GM23338 (cell line): ENCODE results near the gene TMEM204. TPM values are rescaled to one million over a fixed set of nuclear protein-coding genes. Genes with fewer than 3 reads are reported as not detected.

Experiments
- ATAC-seq: fragments of 200-7000 bp; cut with Tn5 transposase; 3 replicates; pipeline ENCODE4 v1.9.1; 2020
- DNase-seq: peaks from one replicate; pipeline ENCODE4 v3.0.0-alpha.2; 2015; ENCODE audit warnings: low spot score
- H2AFZ ChIP-seq: fragments of 200-600 bp; sonication (generic); 2 replicates; pipeline ENCODE4 v1.8.0; 2016; ENCODE audit warnings: antibody characterized with exemption, mild to moderate bottlenecking, moderate library complexity
- H3F3A ChIP-seq: fragments of 200-600 bp; sonication (generic); replicated peaks from 2 replicates; pipeline ENCODE4 v1.8.0; 2017; ENCODE audit warnings: antibody characterized with exemption, mixed run types, low read depth
- H3K27ac ChIP-seq: fragments of 200-600 bp; sonication (generic); 2 replicates; pipeline ENCODE4 v1.6.1; 2016; ENCODE audit warnings: low read depth
- H3K27me3 ChIP-seq: fragments of 200-600 bp; sonication (generic); 2 replicates; pipeline ENCODE4 v1.8.0; 2016; ENCODE audit warnings: mild to moderate bottlenecking, mixed run types, moderate library complexity; ENCODE audit not compliant: insufficient read depth
- H3K36me3 ChIP-seq: fragments of 200-600 bp; sonication (generic); 2 replicates; pipeline ENCODE4 v1.8.0; 2016; ENCODE audit warnings: mild to moderate bottlenecking; ENCODE audit not compliant: insufficient read depth
- H3K4me1 ChIP-seq: fragments of 200-600 bp; sonication (generic); 2 replicates; pipeline ENCODE4 v1.8.0; 2016; ENCODE audit warnings: mild to moderate bottlenecking, moderate library complexity; ENCODE audit not compliant: insufficient read depth
- H3K4me2 ChIP-seq: fragments of 200-600 bp; sonication (generic); 2 replicates; pipeline ENCODE4 v1.7.1; 2017; ENCODE audit warnings: mixed run types
- H3K4me3 ChIP-seq: fragments of 200-600 bp; sonication (generic); 2 replicates; pipeline ENCODE4 v1.6.1; 2016; ENCODE audit warnings: mixed run types
- H3K79me2 ChIP-seq: fragments of 200-600 bp; sonication (generic); replicated peaks from 2 replicates; pipeline ENCODE4 v1.8.0; 2017; ENCODE audit warnings: mild to moderate bottlenecking; ENCODE audit not compliant: insufficient read depth
- H3K9me2 ChIP-seq: fragments of 200-600 bp; sonication (generic); 2 replicates; pipeline ENCODE4 v1.8.0; 2017; ENCODE audit not compliant: insufficient read depth
- H4K20me1 ChIP-seq: fragments of 200-600 bp; sonication (generic); replicated peaks from 2 replicates; pipeline ENCODE4 v1.8.0; 2017; ENCODE audit warnings: mild to moderate bottlenecking; ENCODE audit not compliant: insufficient read depth
- H3K27ac Mint-ChIP-seq: 2 replicates; pipeline ENCODE4 v1.8.0; 2020; ENCODE audit warnings: inconsistent platforms, mild to moderate bottlenecking, moderate library complexity, mixed read lengths
- H3K27me3 Mint-ChIP-seq: 3 replicates; pipeline ENCODE4 v1.8.0; 2022; ENCODE audit warnings: low read depth, mild to moderate bottlenecking, moderate library complexity, mixed read lengths, inconsistent platforms; ENCODE audit not compliant: insufficient read depth, poor library complexity
- H3K36me3 Mint-ChIP-seq: 3 replicates; pipeline ENCODE4 v1.8.0; 2021; ENCODE audit warnings: low read depth, mild to moderate bottlenecking, inconsistent platforms, moderate library complexity, mixed read lengths
- H3K4me1 Mint-ChIP-seq: 3 replicates; pipeline ENCODE4 v1.8.0; 2020; ENCODE audit warnings: mild to moderate bottlenecking, inconsistent platforms, mixed read lengths
- H3K4me3 Mint-ChIP-seq: 3 replicates; pipeline ENCODE4 v1.8.0; 2021; ENCODE audit warnings: moderate library complexity, mild to moderate bottlenecking, inconsistent platforms, mixed read lengths
- H3K9me3 Mint-ChIP-seq: 3 replicates; pipeline ENCODE4 v1.8.0; 2020; ENCODE audit warnings: moderate library complexity, mild to moderate bottlenecking, inconsistent platforms, mixed read lengths
- CREB1 ChIP-seq: fragments of 250-450 bp; sonication (Bioruptor Pico); IDR thresholded peaks from 2 replicates; pipeline ENCODE4 v1.5.0; 2020; ENCODE audit warnings: low read depth, mild to moderate bottlenecking, moderate library complexity
- CTCF ChIP-seq, 2 experiments: fragments of 200-600 bp in 1 of 2; sonication (generic) in 1 of 2; conservative IDR thresholded peaks; 2 replicates each; pipeline versions ENCODE4 v1.5.1 to v1.6.1; 2016 to 2017; ENCODE audit warnings: antibody characterized with exemption in 2 of 2, low read depth in 2 of 2, mild to moderate bottlenecking in 2 of 2, moderate library complexity in 1 of 2
- ETS1 ChIP-seq: IDR thresholded peaks from 2 replicates; pipeline ENCODE4 v1.6.1; 2016; ENCODE audit warnings: antibody characterized with exemption
- EZH2 ChIP-seq: fragments of 200-600 bp; sonication (generic); IDR thresholded peaks from one replicate; pipeline ENCODE4 v1.8.0; 2017; ENCODE audit warnings: antibody characterized with exemption, mild to moderate bottlenecking, low read depth; ENCODE audit not compliant: unreplicated experiment
- EZH2phosphoT487 ChIP-seq: fragments of 200-600 bp; sonication (generic); IDR thresholded peaks from one replicate; pipeline ENCODE4 v1.8.1; 2018; ENCODE audit warnings: antibody characterized with exemption; ENCODE audit not compliant: unreplicated experiment
- NANOG ChIP-seq: IDR thresholded peaks from 2 replicates; pipeline ENCODE4 v1.6.1; 2016; ENCODE audit warnings: antibody characterized with exemption, borderline replicate concordance
- POLR2AphosphoS5 ChIP-seq: IDR thresholded peaks from 2 replicates; pipeline ENCODE4 v1.6.1; 2016; ENCODE audit warnings: antibody characterized with exemption, low read depth
- REST ChIP-seq: IDR thresholded peaks from one replicate; pipeline ENCODE4 v1.6.1; 2018; ENCODE audit warnings: antibody characterized with exemption; ENCODE audit not compliant: unreplicated experiment
- STAT1 ChIP-seq: IDR thresholded peaks from one replicate; pipeline ENCODE4 v1.6.1; 2016; ENCODE audit warnings: antibody characterized with exemption; ENCODE audit not compliant: unreplicated experiment
- ZNF114 ChIP-seq: fragments of 250-450 bp; sonication (Bioruptor Pico); IDR thresholded peaks from 2 replicates; pipeline ENCODE4 v1.5.0; 2020; ENCODE audit warnings: mild to moderate bottlenecking, moderate library complexity
- ZNF331 ChIP-seq: fragments of 250-450 bp; sonication (Bioruptor Pico); IDR thresholded peaks from 2 replicates; pipeline ENCODE4 v1.5.0; 2020; ENCODE audit warnings: low read depth, mild to moderate bottlenecking, moderate library complexity
- ZNF462 ChIP-seq: fragments of 250-450 bp; sonication (Bioruptor Pico); IDR thresholded peaks from 2 replicates; pipeline ENCODE4 v1.5.0; 2020; ENCODE audit warnings: mild to moderate bottlenecking, moderate library complexity
- polyA plus RNA-seq: library from polyadenylated mRNA; unstranded; fragments of >200 nt; fragmentation: Nextera tagmentation; extraction: Ambion mirVana; gene quantifications from 2 replicates; pipeline ENCODE4 v1.2.1, GENCODE V29; 2016
- total RNA-seq: library from RNA; depleted of rRNA; stranded (reverse); fragments of >200 nt; shearing (Covaris generic); gene quantifications from 2 replicates; pipeline ENCODE4 v1.2.3, GENCODE V29; 2014

The TMEM204 gene
- total and polyA plus RNA-seq, 2 experiments from 2014 or later: 0.14 to 0.21 TPM

- Mint-ChIP-seq H3K27ac (no peak overlapping the region), H3K4me3 (no peak overlapping the region), H3K4me1 (no peaks in the 10 kb centered on the region), H3K36me3 (peaks cover 15% of the 10 kb centered on the region), H3K9me3 (no peaks in the 10 kb centered on the region), H3K27me3 (peaks cover 4% of the 10 kb centered on the region)
- Histone ChIP-seq H3F3A (no peaks in the 10 kb centered on the region), H3K9me2 (no peaks in the 10 kb centered on the region), H3K27ac (no peak overlapping the region), H3K4me2 (no peak overlapping the region), H3K36me3 (no peaks in the 10 kb centered on the region), H3K79me2 (no peaks in the 10 kb centered on the region), H3K27me3 (no peaks in the 10 kb centered on the region), H3K4me1 (no peaks in the 10 kb centered on the region), H3K4me3 (no peak overlapping the region), H4K20me1 (no peaks in the 10 kb centered on the region), H2AFZ (no peak overlapping the region)
- TF ChIP-seq CREB1 (no peak), EZH2phosphoT487 (no peak), ZNF462 (CRISPR knock-in tag) (no peak), CTCF (conservative IDR thresholded peaks at IDR 0.05; ENCODE audit: low read depth in 2 of 2) (no peak), POLR2AphosphoS5 (no peak), STAT1 (no peak), REST (no peak), ZNF114 (CRISPR knock-in tag) (no peak), ETS1 (no peak), NANOG (no peak), ZNF331 (CRISPR knock-in tag) (no peak), EZH2 (no peak)
- no peak for DNase-seq
- ATAC-seq: no peak
Observed at GRCh38 chr16:1590930-1591705, 57.7 kb downstream of the TMEM204 start.
